IMR-90 (cell line): ENCODE measurements around the gene LRP1B. TPM values are rescaled to one million over a fixed set of nuclear protein-coding genes. Genes with fewer than 3 reads are reported as not detected.

Experiments
- ATAC-seq: fragments of 200-7000 bp; cut with Tn5 transposase; 2 replicates; pipeline ENCODE4 v1.9.1; 2020; ENCODE audit warnings: low read depth, mild to moderate bottlenecking, moderate library complexity
- BruUV-seq: library from RNA; stranded (reverse); fragments of 400-500 nt; replicated peaks from 2 replicates; lab custom pipeline; 2021; lab: Mats Ljungman, UMichigan
- CTCF ChIA-PET: fragments of 300-600 bp; formaldehyde crosslinking; extraction: SDS; loops from one replicate; lab custom pipeline; 2021; ENCODE audit warnings: antibody characterized with exemption; lab: Yijun Ruan, JAX
- POLR2A ChIA-PET: fragments of 300-600 bp; sonication (Branson Sonifier 250); formaldehyde crosslinking; loops from one replicate; lab custom pipeline; 2022; ENCODE audit warnings: antibody characterized with exemption; ENCODE audit not compliant: unreplicated experiment; lab: Charles Lee
- DNase-seq: peaks from one replicate; pipeline ENCODE4 v3.0.0; 2013
- H2AFZ ChIP-seq: replicated peaks from 2 replicates; pipeline ENCODE3; 2013; ENCODE audit warnings: low read length, mild to moderate bottlenecking; ENCODE audit not compliant: poor library complexity
- H2AK5ac ChIP-seq: 2 replicates; pipeline ENCODE4 v1.6.1; 2013; ENCODE audit warnings: low read depth, low read length, inconsistent platforms
- H2AK9ac ChIP-seq: replicated peaks from 2 replicates; pipeline ENCODE3; 2013; ENCODE audit warnings: mild to moderate bottlenecking, low read depth, low read length, moderate library complexity; ENCODE audit not compliant: poor library complexity
- H2BK120ac ChIP-seq: 2 replicates; pipeline ENCODE4 v1.6.1; 2013; ENCODE audit warnings: low read depth, low read length, inconsistent platforms
- H2BK15ac ChIP-seq: 3 replicates; pipeline ENCODE4 v1.6.1; 2013; ENCODE audit warnings: low read depth, low read length, inconsistent platforms
- H2BK20ac ChIP-seq: 2 replicates; pipeline ENCODE4 v1.6.1; 2013; ENCODE audit warnings: low read depth, mild to moderate bottlenecking, inconsistent platforms, low read length, moderate library complexity
- H2BK5ac ChIP-seq: 2 replicates; pipeline ENCODE4 v1.6.1; 2013; ENCODE audit warnings: mild to moderate bottlenecking, low read depth, low read length, inconsistent platforms; ENCODE audit not compliant: poor library complexity, severe bottlenecking
- H3K14ac ChIP-seq: replicated peaks from 2 replicates; pipeline ENCODE4 v1.6.1; 2013; ENCODE audit warnings: low read depth, low read length, inconsistent platforms
- H3K18ac ChIP-seq: 2 replicates; pipeline ENCODE4 v1.6.1; 2013; ENCODE audit warnings: low read depth, low read length, control low read depth
- H3K23ac ChIP-seq: 2 replicates; pipeline ENCODE4 v1.6.1; 2013; ENCODE audit warnings: low read depth, low read length, inconsistent platforms
- H3K27ac ChIP-seq: 2 replicates; pipeline ENCODE4 v1.5.1; 2013; ENCODE audit warnings: mild to moderate bottlenecking, control low read depth, low read length; ENCODE audit not compliant: insufficient read depth
- H3K27me3 ChIP-seq: 2 replicates; pipeline ENCODE4 v1.6.1; 2013; ENCODE audit warnings: low read length; ENCODE audit not compliant: control insufficient read depth, insufficient read depth
- H3K36me3 ChIP-seq: 2 replicates; pipeline ENCODE4 v1.6.1; 2013; ENCODE audit warnings: low read length, mixed read lengths; ENCODE audit not compliant: control insufficient read depth, insufficient read depth
- H3K4ac ChIP-seq: 2 replicates; pipeline ENCODE4 v1.6.1; 2013; ENCODE audit warnings: low read depth, low read length, inconsistent platforms
- H3K4me1 ChIP-seq: 2 replicates; pipeline ENCODE4 v1.6.1; 2013; ENCODE audit warnings: low read length, mixed read lengths; ENCODE audit not compliant: control insufficient read depth, insufficient read depth
- H3K4me2 ChIP-seq: 2 replicates; pipeline ENCODE4 v1.6.1; 2013; ENCODE audit warnings: low read depth, mild to moderate bottlenecking, control low read depth, low read length, moderate library complexity
- H3K4me3 ChIP-seq: 2 replicates; pipeline ENCODE4 v1.5.1; 2013; ENCODE audit warnings: low read depth, mild to moderate bottlenecking, control low read depth, low read length, moderate library complexity; ENCODE audit not compliant: insufficient read depth
- H3K56ac ChIP-seq: 2 replicates; pipeline ENCODE4 v1.6.1; 2013; ENCODE audit warnings: low read length, inconsistent platforms; ENCODE audit not compliant: insufficient read depth; ENCODE audit errors: extremely low read depth
- H3K79me1 ChIP-seq, 2 experiments: 2 replicates each; pipeline ENCODE4 v1.6.1; 2013; ENCODE audit warnings: low read length in 2 of 2, inconsistent platforms in 1 of 2, low read depth in 1 of 2
- H3K9ac ChIP-seq: 2 replicates; pipeline ENCODE4 v1.6.1; 2013; ENCODE audit warnings: low read depth, low read length, control low read depth
- H3K9me1 ChIP-seq: 2 replicates; pipeline ENCODE4 v1.6.1; 2013; ENCODE audit warnings: low read length, inconsistent platforms; ENCODE audit not compliant: insufficient read depth
- H3K9me3 ChIP-seq: 2 replicates; pipeline ENCODE4 v1.6.1; 2013; ENCODE audit warnings: low read length; ENCODE audit not compliant: control insufficient read depth, insufficient read depth
- H4K20me1 ChIP-seq: 2 replicates; pipeline ENCODE4 v1.6.1; 2013; ENCODE audit warnings: low read length, inconsistent platforms; ENCODE audit not compliant: insufficient read depth
- H4K5ac ChIP-seq: 2 replicates; pipeline ENCODE4 v1.6.1; 2013; ENCODE audit warnings: mild to moderate bottlenecking, low read depth, low read length, control low read depth
- H4K8ac ChIP-seq, 2 experiments: 2 replicates each; pipeline ENCODE4 v1.6.1; 2013; ENCODE audit warnings: low read depth in 2 of 2, low read length in 2 of 2, control low read depth in 1 of 2, inconsistent platforms in 1 of 2
- H4K91ac ChIP-seq: 2 replicates; pipeline ENCODE4 v1.6.1; 2013; ENCODE audit warnings: low read depth, low read length, inconsistent platforms; ENCODE audit not compliant: insufficient read depth
- BHLHE40 ChIP-seq: fragments of 150-350 bp; IDR thresholded peaks from 2 replicates; pipeline ENCODE4 v1.6.1; 2016; ENCODE audit warnings: mild to moderate bottlenecking, low read depth, low read length
- CEBPB ChIP-seq: IDR thresholded peaks from 2 replicates; pipeline ENCODE4 v1.6.1; 2012; ENCODE audit warnings: low read depth, low read length, improper control_type of control experiment
- CHD1 ChIP-seq: IDR thresholded peaks from 2 replicates; pipeline ENCODE4 v1.6.1; 2012; ENCODE audit warnings: low read depth, low read length, improper control_type of control experiment
- CTCF ChIP-seq: conservative IDR thresholded peaks from 2 replicates; pipeline ENCODE4 v1.5.1; 2012; ENCODE audit warnings: mild to moderate bottlenecking, low read depth, low read length, improper control_type of control experiment
- ELK1 ChIP-seq: fragments of 150-350 bp; IDR thresholded peaks from 2 replicates; pipeline ENCODE4 v1.6.1; 2016; ENCODE audit warnings: low read depth, mild to moderate bottlenecking, low read length, moderate library complexity, borderline replicate concordance
- FOS ChIP-seq: fragments of 150-350 bp; IDR thresholded peaks from 2 replicates; pipeline ENCODE4 v1.6.1; 2016; ENCODE audit warnings: low read depth, low read length
- MAZ ChIP-seq: IDR thresholded peaks from 2 replicates; pipeline ENCODE4 v1.6.1; 2012; ENCODE audit warnings: low read depth, mild to moderate bottlenecking, low read length, improper control_type of control experiment, moderate library complexity, borderline replicate concordance
- MXI1 ChIP-seq: IDR thresholded peaks from 2 replicates; pipeline ENCODE4 v1.6.1; 2012; ENCODE audit warnings: low read depth, mild to moderate bottlenecking, low read length, moderate library complexity, borderline replicate concordance
- NFE2L2 ChIP-seq: fragments of 150-350 bp; IDR thresholded peaks from 2 replicates; pipeline ENCODE4 v1.6.1; 2016; ENCODE audit warnings: low read depth, mild to moderate bottlenecking, low read length
- POLR2A ChIP-seq: IDR thresholded peaks from 2 replicates; pipeline ENCODE4 v1.6.1; 2012; ENCODE audit warnings: mild to moderate bottlenecking, low read depth, low read length
- RAD21 ChIP-seq: IDR thresholded peaks from 2 replicates; pipeline ENCODE4 v1.6.1; 2012; ENCODE audit warnings: low read length, improper control_type of control experiment
- RCOR1 ChIP-seq: IDR thresholded peaks from 2 replicates; pipeline ENCODE4 v1.6.1; 2012; ENCODE audit warnings: mild to moderate bottlenecking, low read length, improper control_type of control experiment; ENCODE audit not compliant: insufficient replicate concordance
- RFX5 ChIP-seq: IDR thresholded peaks from 2 replicates; pipeline ENCODE4 v1.8.0; 2012; ENCODE audit warnings: low read depth, mild to moderate bottlenecking, low read length, moderate library complexity
- SMC3 ChIP-seq: fragments of 150-350 bp; IDR thresholded peaks from 2 replicates; pipeline ENCODE4 v1.6.1; 2016; ENCODE audit warnings: low read depth, mild to moderate bottlenecking, antibody characterized with exemption, low read length, moderate library complexity
- USF2 ChIP-seq: fragments of 150-350 bp; IDR thresholded peaks from 2 replicates; pipeline ENCODE4 v1.6.1; 2017; ENCODE audit warnings: mild to moderate bottlenecking, antibody characterized with exemption, low read length, low read depth
- WGBS, 2 experiments: methylation state at CpG; one replicate each; pipeline versions ENCODE4 v1.1.5 to v1.1.7; 2013; ENCODE audit warnings: missing lambda C conversion rate in 2 of 2; ENCODE audit not compliant: insufficient read length in 1 of 2; ENCODE audit errors: extremely low coverage in 2 of 2; 5-methylcytosine and 5-hydroxymethylcytosine counted together
- dilution Hi-C: fragments of 300-500 bp; cut with HindIII; formaldehyde crosslinking; loops from one replicate; pipeline ENCODE4 v1.14.3; 2018; ENCODE audit warnings: low sequenced_read_pairs; ENCODE audit not compliant: unreplicated experiment
- in situ Hi-C: fragments of 300-500 bp; cut with MboI; formaldehyde crosslinking; loops from 3 replicates; pipeline ENCODE4 v1.14.3; 2019; ENCODE audit warnings: low sequenced_read_pairs, inconsistent platforms, mixed read lengths
- intact Hi-C: fragments of 100-400 bp; cut with micrococcal nuclease; formaldehyde crosslinking; loops from 2 replicates; pipeline ENCODE4 v1.10.0; 2022
- polyA plus RNA-seq, 3 experiments: library from polyadenylated mRNA; depleted of rRNA; stranded (reverse); fragments of >200 nt; gene quantifications; 2 replicates each; pipeline ENCODE4 v1.2.3, GENCODE V29; 2012; ENCODE audit warnings: low replicate concordance in 1 of 3
- total RNA-seq: library from RNA; depleted of rRNA; stranded (reverse); fragments of >200 nt; gene quantifications from 2 replicates; pipeline ENCODE4 v1.2.3, GENCODE V29; 2012

The LRP1B gene
- total and polyA plus RNA-seq, 2 of the 4 experiments (the other 2 are of a cell fraction), result under 0.01 to 0.02 TPM

- H3K27me3 ChIP-seq, result no peaks in the 10 kb centered on the region
- no peak overlapping the region for H4K91ac ChIP-seq
- no peaks in the 10 kb centered on the region for H3K9me3 ChIP-seq
- no peak overlapping the region for H3K27ac ChIP-seq
- in situ Hi-C loops, result no loop called here
- H4K5ac ChIP-seq, result no peak overlapping the region
- H3K79me1 ChIP-seq, result no peaks in the 10 kb centered on the region
- H3K9me1 ChIP-seq, result no peaks in the 10 kb centered on the region
- H3K4me2 ChIP-seq, result no peak overlapping the region
- TF ChIP-seq ELK1 (no peak), SMC3 (no peak), FOS (no peak), CHD1 (no peak), BHLHE40 (no peak), RFX5 (no peak), USF2 (no peak), CTCF (no peak), MAZ (no peak), POLR2A (no peak), RAD21 (no peak), MXI1 (no peak), RCOR1 (no peak), CEBPB (no peak), NFE2L2 (no peak)
- DNase-seq, result no peak
- no peak overlapping the region for H3K18ac ChIP-seq
- no peak overlapping the region for H3K4ac ChIP-seq
- H3K56ac ChIP-seq, result no peak overlapping the region
- CTCF ChIA-PET, result no interaction called here
- no peak overlapping the region for H3K9ac ChIP-seq
- no peak overlapping the region for H3K14ac ChIP-seq
- intact Hi-C loops, result loop anchor here (5.0 to 10.0 kb wide), 2 partner anchors 274 to 693 kb away; no protein-coding TSS in a partner anchor
- H3K4me3 ChIP-seq, result no peak overlapping the region
- BruUV-seq, result no TSS peak
- no peak overlapping the region for H2AK9ac ChIP-seq
- no peak overlapping the region for H2BK5ac ChIP-seq
- no peak overlapping the region for H2AFZ ChIP-seq
- H4K20me1 ChIP-seq, result no peaks in the 10 kb centered on the region
- no CpG with 5 or more reads among the region's 3 CpGs for WGBS, 2 experiments
- ATAC-seq, result no peak
- POLR2A ChIA-PET, result no interaction called here
- H3K4me1 ChIP-seq, result no peaks in the 10 kb centered on the region
- H3K36me3 ChIP-seq, result no peaks in the 10 kb centered on the region
- H3K23ac ChIP-seq, result no peak overlapping the region
- H4K8ac ChIP-seq, result no peak overlapping the region
- H2BK15ac ChIP-seq, result no peak overlapping the region
- dilution Hi-C loops, result no loop called here
- no peak overlapping the region for H2BK20ac ChIP-seq
- H2AK5ac ChIP-seq, result no peak overlapping the region
- no peak overlapping the region for H2BK120ac ChIP-seq
These were observed 1269.2 kb downstream of the LRP1B start for GRCh38 chr2:140861666-140862065.
